HepG2 (cell line): Measurements from ENCODE around the gene IQSEC1. TPM values are rescaled to one million over a fixed set of nuclear protein-coding genes. Genes with fewer than 3 reads are reported as not detected.

Experiments used
- ATAC-seq: fragments of 200-7000 bp; cut with Tn5 transposase; 3 replicates; pipeline ENCODE4 v1.9.1; 2020; ENCODE audit warnings: mild to moderate bottlenecking, moderate library complexity
- BruUV-seq: library from RNA; stranded (reverse); fragments of 400-500 nt; replicated peaks from 2 replicates; lab custom pipeline; 2021; lab: Mats Ljungman, UMichigan
- CTCF ChIA-PET: fragments of 300-600 bp; formaldehyde crosslinking; extraction: SDS; loops from one replicate; lab custom pipeline; 2021; ENCODE audit warnings: low total read pairs, inconsistent platforms, low intra/inter-chr PET ratio; lab: Yijun Ruan, JAX
- POLR2A ChIA-PET: fragments of 350-600 bp; sonication (Branson Sonifier 250); formaldehyde crosslinking; loops from one replicate; lab custom pipeline; 2020; ENCODE audit warnings: antibody characterized with exemption, inconsistent platforms; lab: Yijun Ruan, JAX
- DNase-seq: peaks from one replicate; pipeline ENCODE4 v3.0.0-alpha.2; 2015; ENCODE audit warnings: low spot score
- FAIRE-seq: peaks from 3 replicates; lab custom pipeline; 2011; peaks lifted over from hg19 to GRCh38; lab: Jason Lieb, UNC
- H2AFZ ChIP-seq: one replicate; pipeline ENCODE4 v1.6.1; 2011; ENCODE audit warnings: low read length, inconsistent platforms
- H3K27ac ChIP-seq: fragments of 300-600 bp; 3 replicates; pipeline ENCODE4 v1.8.0; 2011; ENCODE audit warnings: mixed run types, mild to moderate bottlenecking, mixed read lengths, low read length, inconsistent platforms; ENCODE audit not compliant: insufficient read depth; ENCODE audit errors: extremely low read length
- H3K27me3 ChIP-seq, 2 experiments: fragments of 200-600 bp in 1 of 2; 2 replicates in 1 of 2; 3 replicates in 1 of 2; pipeline versions ENCODE4 v1.6.0 to v1.8.0; 2011; ENCODE audit warnings: low read length in 2 of 2, mild to moderate bottlenecking in 2 of 2, moderate library complexity in 2 of 2, inconsistent platforms in 1 of 2; ENCODE audit not compliant: insufficient read depth in 2 of 2, control insufficient read depth in 1 of 2
- H3K36me3 ChIP-seq, 2 experiments: fragments of 200-600 bp in 1 of 2; replicated peaks in 1 of 2; 2 replicates in 1 of 2; 3 replicates in 1 of 2; pipeline versions ENCODE4 v1.5.1 to v1.8.0; 2011; ENCODE audit warnings: low read length in 2 of 2, inconsistent platforms in 1 of 2; ENCODE audit not compliant: insufficient read depth in 2 of 2, control insufficient read depth in 1 of 2
- H3K4me1 ChIP-seq: 2 replicates; pipeline ENCODE4 v1.5.1; 2012; ENCODE audit warnings: low read length, inconsistent platforms; ENCODE audit not compliant: insufficient read depth
- H3K4me2 ChIP-seq: 2 replicates; pipeline ENCODE4 v1.6.0; 2011; ENCODE audit warnings: low read depth, low read length, inconsistent platforms
- H3K4me3 ChIP-seq, 3 experiments: fragments of 200-600 bp in 1 of 3; sonication (generic), shearing (Covaris generic) in 1 of 3; replicated peaks in 1 of 3; 2 replicates each; pipeline ENCODE4 v1.5.1; 2011 to 2016; ENCODE audit warnings: low read length in 3 of 3, inconsistent platforms in 2 of 3, low read depth in 2 of 3, mild to moderate bottlenecking in 2 of 3, control low read depth in 1 of 3, mixed read lengths in 1 of 3; ENCODE audit not compliant: insufficient read depth in 1 of 3
- H3K79me2 ChIP-seq: one replicate; pipeline ENCODE4 v1.6.1; 2011; ENCODE audit warnings: low read length, inconsistent platforms; ENCODE audit not compliant: insufficient read depth
- H3K9ac ChIP-seq: 2 replicates; pipeline ENCODE4 v1.6.0; 2011; ENCODE audit warnings: mild to moderate bottlenecking, low read depth, low read length, inconsistent platforms; ENCODE audit not compliant: insufficient read depth
- H3K9me3 ChIP-seq: 2 replicates; pipeline ENCODE4 v1.5.1; 2012; ENCODE audit warnings: mild to moderate bottlenecking, low read length
- H4K20me1 ChIP-seq: 2 replicates; pipeline ENCODE4 v1.6.0; 2011; ENCODE audit warnings: inconsistent platforms, mild to moderate bottlenecking, low read length, moderate library complexity; ENCODE audit not compliant: insufficient read depth
- CREB1 ChIP-seq, 2 experiments: fragments of 450-650 bp in 1 of 2; IDR thresholded peaks; 2 replicates each; pipeline ENCODE4 v1.6.1; 2016 to 2017; ENCODE audit warnings: control low read depth in 1 of 2, mild to moderate bottlenecking in 1 of 2, missing compliant biosample characterization in 1 of 2, missing genetic modification characterization in 1 of 2
- HOMEZ ChIP-seq: IDR thresholded peaks from 2 replicates; pipeline ENCODE4 v1.6.1; 2016; ENCODE audit warnings: low read depth
- PATZ1 ChIP-seq: sonication (generic); formaldehyde crosslinking; IDR thresholded peaks from 2 replicates; pipeline ENCODE4 v1.4.0; 2020; ENCODE audit warnings: missing genetic modification reagents
- ZNF678 ChIP-seq: sonication (generic); formaldehyde crosslinking; IDR thresholded peaks from 2 replicates; pipeline ENCODE4 v1.4.0; 2020; ENCODE audit warnings: mild to moderate bottlenecking, missing genetic modification reagents
- ZNF703 ChIP-seq: sonication (generic); formaldehyde crosslinking; IDR thresholded peaks from 2 replicates; pipeline ENCODE4 v1.5.1; 2020; ENCODE audit warnings: missing genetic modification reagents, mild to moderate bottlenecking, moderate library complexity, borderline replicate concordance
- WGBS: methylation state at CpG from one replicate; pipeline ENCODE4 v1.1.6; 2017; ENCODE audit warnings: low lambda C conversion rate; 5-methylcytosine and 5-hydroxymethylcytosine counted together
- in situ Hi-C: cut with HindIII; loops from 2 replicates; pipeline ENCODE4 v1.10.0; 2017; ENCODE audit warnings: low pct_unique_long_range_greater_than_20kb; ENCODE audit not compliant: extremely low pct_ligation_motif_present
- intact Hi-C: fragments of 100-400 bp; cut with micrococcal nuclease; formaldehyde crosslinking; loops from one replicate; pipeline ENCODE4 v1.10.0; 2022; ENCODE audit not compliant: unreplicated experiment
- polyA plus RNA-seq, 8 experiments: library from polyadenylated mRNA; depleted of rRNA in 3 of 8; stranded (reverse) in 7 of 8; unstranded in 1 of 8; fragments of >200 nt; fragmentation: Illumina TruSeq in 4 of 8; extraction: Trizol in 4 of 8; gene quantifications; 2 replicates each; pipeline versions ENCODE4 v1.2.1 to v1.2.3, GENCODE V29; 2011 to 2016; ENCODE audit warnings: low read depth in 4 of 8, missing spikeins in 1 of 8, mixed read lengths in 1 of 8; ENCODE audit not compliant: insufficient read depth in 1 of 8
- total RNA-seq, 5 experiments: library from RNA; depleted of rRNA; stranded (reverse); fragments of >200 nt; fragmentation: Illumina TruSeq; extraction: Trizol; gene quantifications; 2 replicates each; pipeline ENCODE4 v1.2.3, GENCODE V29; 2016; ENCODE audit warnings: low read depth in 1 of 5

Gene IQSEC1
- total and polyA plus RNA-seq, 2 of the 13 experiments (the other 11 are each of a cell fraction or from before 2014, with no cell fraction given) = 17.4 to 20.2 TPM

GRCh38 chr3:13045904-13046568 lies 27.2 kb downstream of the IQSEC1 start (continued):
- TF ChIP-seq ZNF678 (CRISPR knock-in tag) = no peak
- no peak for TF ChIP-seq PATZ1 (CRISPR knock-in tag)
- TF ChIP-seq, all 625 proteins: peak for 0

GRCh38 chr3:13045241-13045903 lies 27.9 kb downstream of the IQSEC1 start:
- H3K9me3 ChIP-seq = no peaks in the 10 kb centered on the region
- DNase-seq = no peak
- H3K4me2 ChIP-seq = no peak overlapping the region
- in situ Hi-C loops (no loop called here), intact Hi-C loops (no loop called here)
- H3K79me2 ChIP-seq = no peaks in the 10 kb centered on the region
- H3K27ac ChIP-seq = no peak overlapping the region
- no peak overlapping the region for H3K4me3 ChIP-seq
- no peak for ATAC-seq
- CTCF ChIA-PET = no interaction called here
- POLR2A ChIA-PET = no interaction called here
- no peak for FAIRE-seq
- no peak overlapping the region for H2AFZ ChIP-seq
- no peak for TF ChIP-seq HOMEZ (CRISPR knock-in tag)
- TF ChIP-seq CREB1 (IDR thresholded peaks at IDR 0.05) = no peak
- TF ChIP-seq CREB1 (CRISPR knock-in tag; IDR thresholded peaks at IDR 0.05) = no peak
- TF ChIP-seq ZNF703 (CRISPR knock-in tag) = no peak
- no peaks in the 10 kb centered on the region for H3K4me1 ChIP-seq
- BruUV-seq = no TSS peak
- WGBS = 95% methylated on average over 12 of the region's 16 CpGs
- no peaks in the 10 kb centered on the region for H4K20me1 ChIP-seq
- no peaks in the 10 kb centered on the region; a peak in 1 of 5 replicates for H3K36me3 ChIP-seq
- H3K27me3 ChIP-seq = no peaks in the 10 kb centered on the region; a peak in 1 of 5 replicates
- H3K9ac ChIP-seq = no peak overlapping the region
